ENCODE measurements around the gene TAS2R41. TPM values are rescaled to one million over a fixed set of nuclear protein-coding genes. Genes with fewer than 3 reads are reported as not detected.

Gene TAS2R41
- total and polyA plus RNA-seq, 8 donors, result not detected

DNA sequence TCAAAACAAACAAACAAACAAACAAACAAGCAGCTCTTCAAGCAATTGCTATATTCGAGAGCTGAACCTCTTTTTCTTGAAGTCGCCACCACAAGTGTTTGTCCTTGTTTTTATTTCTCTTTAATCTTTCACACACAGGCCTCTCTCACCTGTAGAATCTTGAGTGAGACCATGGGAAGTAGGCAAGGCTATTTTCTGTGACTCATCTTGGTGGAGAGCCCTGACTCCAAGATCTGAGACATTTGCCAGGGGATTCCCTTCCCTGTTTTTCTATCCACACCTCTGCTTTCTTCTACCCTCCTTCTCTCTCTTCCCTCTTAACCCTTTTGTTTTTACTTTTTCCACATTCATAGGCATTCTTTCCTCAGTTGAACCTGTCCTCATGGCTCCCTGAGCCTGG, 42.4 kb upstream of the TAS2R41 start:
- TF ChIP-seq, protein P1, sequence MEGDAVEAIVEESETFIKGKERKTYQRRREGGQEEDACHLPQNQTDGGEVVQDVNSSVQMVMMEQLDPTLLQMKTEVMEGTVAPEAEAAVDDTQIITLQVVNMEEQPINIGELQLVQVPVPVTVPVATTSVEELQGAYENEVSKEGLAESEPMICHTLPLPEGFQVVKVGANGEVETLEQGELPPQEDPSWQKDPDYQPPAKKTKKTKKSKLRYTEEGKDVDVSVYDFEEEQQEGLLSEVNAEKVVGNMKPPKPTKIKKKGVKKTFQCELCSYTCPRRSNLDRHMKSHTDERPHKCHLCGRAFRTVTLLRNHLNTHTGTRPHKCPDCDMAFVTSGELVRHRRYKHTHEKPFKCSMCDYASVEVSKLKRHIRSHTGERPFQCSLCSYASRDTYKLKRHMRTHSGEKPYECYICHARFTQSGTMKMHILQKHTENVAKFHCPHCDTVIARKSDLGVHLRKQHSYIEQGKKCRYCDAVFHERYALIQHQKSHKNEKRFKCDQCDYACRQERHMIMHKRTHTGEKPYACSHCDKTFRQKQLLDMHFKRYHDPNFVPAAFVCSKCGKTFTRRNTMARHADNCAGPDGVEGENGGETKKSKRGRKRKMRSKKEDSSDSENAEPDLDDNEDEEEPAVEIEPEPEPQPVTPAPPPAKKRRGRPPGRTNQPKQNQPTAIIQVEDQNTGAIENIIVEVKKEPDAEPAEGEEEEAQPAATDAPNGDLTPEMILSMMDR (IDR thresholded peaks at IDR 0.05), result no peak
- H3K4me3 ChIP-seq, result no peak overlapping the region
- H3K27ac ChIP-seq, result no peak overlapping the region
- H3K27me3 ChIP-seq, result no peaks in the 10 kb centered on the region
- DNase-seq (no peak), ATAC-seq (no peak)
- H3K9me3 ChIP-seq, result no peaks in the 10 kb centered on the region
- H3K4me1 ChIP-seq, result peaks cover 0 to 1% of the 10 kb centered on the region in 2 donors
- intact Hi-C loops (cut with DNase I), result no loop called here
- H3K36me3 ChIP-seq, result no peaks in the 10 kb centered on the region

DNA sequence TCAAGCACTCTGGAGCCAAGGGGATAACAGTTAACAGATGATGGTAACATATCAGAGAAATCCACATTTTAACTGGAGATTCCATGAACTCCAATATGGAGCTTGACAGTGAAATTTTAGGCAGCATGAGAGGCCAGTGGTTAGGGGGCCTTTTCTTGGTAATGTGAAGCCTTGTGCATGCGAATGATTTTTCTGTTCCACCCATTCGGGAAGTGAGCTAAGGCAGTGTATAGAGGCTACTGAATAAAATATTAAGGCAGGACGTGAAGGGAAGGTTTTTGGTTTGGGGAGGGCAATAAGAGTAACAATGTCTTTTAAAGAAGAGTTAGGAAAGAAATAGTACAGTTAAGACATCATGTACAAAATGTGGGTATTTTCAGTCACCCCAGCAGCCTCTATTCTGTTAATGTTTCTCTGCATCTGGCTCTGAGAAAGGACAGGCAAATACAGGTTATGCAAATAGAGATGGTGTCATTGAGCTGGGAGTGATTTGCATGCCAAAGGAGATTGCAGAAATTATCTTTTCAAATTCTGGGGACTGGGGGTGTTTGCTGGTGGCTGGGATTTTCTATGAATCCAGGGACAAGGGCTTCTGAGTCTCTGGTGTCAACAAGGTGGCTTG, 41.2 kb upstream of the TAS2R41 start:
- H3K4me1 ChIP-seq, result no peaks in the 10 kb centered on the region
- intact Hi-C loops (cut with DNase I), result no loop called here
- no peaks in the 10 kb centered on the region for H3K36me3 ChIP-seq
- no peaks in the 10 kb centered on the region for H3K9me3 ChIP-seq
- TF ChIP-seq, protein P1 (IDR thresholded peaks at IDR 0.05), result no peak
- ATAC-seq, result no peak
- H3K27ac ChIP-seq, result no peak overlapping the region
- DNase-seq, result no peak
- H3K4me3 ChIP-seq, result no peak overlapping the region
- no peaks in the 10 kb centered on the region for H3K27me3 ChIP-seq

DNA sequence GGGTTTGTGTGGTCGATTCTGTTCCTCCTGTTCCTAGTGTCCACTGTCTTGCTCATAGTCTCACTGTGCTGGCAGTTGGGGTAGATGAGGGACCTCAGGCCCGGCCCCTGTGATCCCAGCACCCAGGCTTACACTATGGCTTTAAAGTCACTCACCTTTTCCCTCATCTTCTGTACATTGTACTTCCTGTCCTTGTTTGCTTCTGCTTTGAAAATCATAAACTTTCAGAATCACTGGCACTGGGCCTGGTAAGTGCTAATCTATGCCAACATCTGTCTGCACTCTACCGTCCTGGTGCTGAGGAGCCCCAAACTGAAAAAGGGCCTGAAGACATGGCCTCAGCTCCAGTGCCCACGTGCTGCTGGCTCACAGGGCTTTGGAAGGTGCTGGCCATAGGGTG, 40.1 kb upstream of the TAS2R41 start:
- H3K36me3 ChIP-seq, result no peaks in the 10 kb centered on the region
- H3K27ac ChIP-seq, result no peak overlapping the region
- H3K4me3 ChIP-seq, result no peak overlapping the region
- ATAC-seq, result no peak
- H3K27me3 ChIP-seq, result no peaks in the 10 kb centered on the region
- H3K4me1 ChIP-seq, result no peaks in the 10 kb centered on the region
- no peaks in the 10 kb centered on the region for H3K9me3 ChIP-seq
- intact Hi-C loops (cut with DNase I), result no loop called here
- TF ChIP-seq, protein P1 (IDR thresholded peaks at IDR 0.05), result no peak
- no peak for DNase-seq

DNA sequence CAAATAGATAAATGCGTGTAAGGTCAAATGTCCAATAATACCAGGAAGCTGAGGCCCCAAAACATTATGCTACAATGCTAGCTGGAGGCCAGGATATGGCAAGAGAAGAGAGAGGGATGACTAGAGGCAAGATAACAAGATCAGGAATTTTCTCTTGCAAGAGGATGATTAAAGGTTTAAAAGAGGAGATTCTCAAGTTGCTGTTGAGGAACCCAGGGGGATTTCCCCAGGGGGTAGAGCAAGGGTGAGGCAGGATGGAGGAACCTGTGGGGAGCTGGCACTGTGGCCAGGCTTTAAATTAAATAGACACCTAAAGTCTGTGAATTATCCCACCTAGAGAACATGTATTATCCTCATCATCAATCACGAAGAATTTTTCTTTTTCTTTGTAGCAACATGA, 37.8 kb upstream of the TAS2R41 start:
- DNase-seq, result no peak
- TF ChIP-seq, protein P1 (IDR thresholded peaks at IDR 0.05), result no peak
- H3K4me1 ChIP-seq, result no peaks in the 10 kb centered on the region
- no peak for ATAC-seq
- no peaks in the 10 kb centered on the region for H3K27me3 ChIP-seq
- no peak overlapping the region for H3K4me3 ChIP-seq
- no peak overlapping the region for H3K27ac ChIP-seq
- H3K36me3 ChIP-seq, result no peaks in the 10 kb centered on the region
- H3K9me3 ChIP-seq, result no peaks in the 10 kb centered on the region
- intact Hi-C loops (cut with DNase I), result no loop called here

GRCh38 chr7:143443153-143443552, 34.5 kb upstream of the TAS2R41 start, which contains the start of gene TAS2R60:
Gene TAS2R60 (plus strand): TSS chr7:143443453. CDS start chr7:143443453, 0 bp downstream.
- Histone ChIP-seq H3K4me1 (no peaks in the 10 kb centered on the region), H3K27ac (no peak within 1 kb of the TSS), H3K4me3 (no peak within 1 kb of the TSS), H3K27me3 (peaks cover 0 to 8% of the 10 kb centered on the region in 2 donors), H3K9me3 (no peaks in the 10 kb centered on the region), H3K36me3 (no peaks in the 10 kb centered on the region)
- no peak for DNase-seq
- ATAC-seq, result no peak
- TF ChIP-seq, protein P1 (IDR thresholded peaks at IDR 0.05), result no peak
- intact Hi-C loops (cut with DNase I), result no loop called here
